OCI-LY7 (cell line): ENCODE results near the gene CUL2. TPM values are rescaled to one million over a fixed set of nuclear protein-coding genes. Genes with fewer than 3 reads are reported as not detected.

Experiments
- BruUV-seq: library from RNA; stranded (reverse); fragments of 400-500 nt; replicated peaks from 2 replicates; lab custom pipeline; 2021; lab: Mats Ljungman, UMichigan
- CTCF ChIA-PET: fragments of 300-600 bp; sonication (Branson Sonifier 250); formaldehyde crosslinking; loops from one replicate; lab custom pipeline; 2022; ENCODE audit warnings: antibody characterized with exemption; ENCODE audit not compliant: unreplicated experiment; lab: Charles Lee
- POLR2A ChIA-PET: fragments of 300-600 bp; sonication (Branson Sonifier 250); formaldehyde crosslinking; loops from one replicate; lab custom pipeline; 2022; ENCODE audit warnings: antibody characterized with exemption; lab: Charles Lee
- DNase-seq: peaks from one replicate; pipeline ENCODE4 v3.0.0-alpha.2; 2015; ENCODE audit warnings: low spot score
- H2AFZ ChIP-seq: fragments of 200-600 bp; sonication (generic), shearing (Covaris generic); 2 replicates; pipeline ENCODE4 v1.6.1; 2014; ENCODE audit warnings: mild to moderate bottlenecking, antibody characterized with exemption, low read length, moderate library complexity
- H3K27ac ChIP-seq: fragments of 200-600 bp; sonication (generic); 2 replicates; pipeline ENCODE4 v1.5.1; 2014; ENCODE audit warnings: mixed run types, low read depth, mild to moderate bottlenecking, moderate library complexity, low read length, inconsistent platforms; ENCODE audit not compliant: poor library complexity, severe bottlenecking
- H3K36me3 ChIP-seq: fragments of 200-600 bp; sonication (generic); 2 replicates; pipeline ENCODE4 v1.6.1; 2014; ENCODE audit warnings: mild to moderate bottlenecking, antibody characterized with exemption, low read length, moderate library complexity, mixed read lengths; ENCODE audit not compliant: insufficient read depth
- H3K4me1 ChIP-seq: fragments of 200-600 bp; sonication (generic); 2 replicates; pipeline ENCODE4 v1.5.1; 2014; ENCODE audit warnings: mild to moderate bottlenecking, low read length; ENCODE audit not compliant: insufficient read depth, poor library complexity, severe bottlenecking
- H3K4me2 ChIP-seq: fragments of 200-600 bp; sonication (generic); 2 replicates; pipeline ENCODE4 v1.6.1; 2014; ENCODE audit warnings: mild to moderate bottlenecking, low read length
- H3K4me3 ChIP-seq: fragments of 200-600 bp; sonication (generic); 2 replicates; pipeline ENCODE4 v1.5.1; 2014; ENCODE audit warnings: mild to moderate bottlenecking, low read depth, low read length; ENCODE audit not compliant: poor library complexity, severe bottlenecking
- H3K79me2 ChIP-seq: fragments of 200-600 bp; sonication (generic); 2 replicates; pipeline ENCODE4 v1.6.1; 2016; ENCODE audit warnings: low read depth, mild to moderate bottlenecking, low read length, moderate library complexity, mixed read lengths; ENCODE audit not compliant: insufficient read depth
- H3K9me2 ChIP-seq: fragments of 200-600 bp; sonication (generic); 2 replicates; pipeline ENCODE4 v1.6.1; 2016; ENCODE audit warnings: mild to moderate bottlenecking, low read length, mixed read lengths; ENCODE audit not compliant: insufficient read depth
- H3K9me3 ChIP-seq: fragments of 200-600 bp; sonication (generic); 2 replicates; pipeline ENCODE4 v1.6.1; 2014; ENCODE audit warnings: mild to moderate bottlenecking, mixed run types, low read length, mixed read lengths
- H4K20me1 ChIP-seq: fragments of 200-600 bp; sonication (generic); 2 replicates; pipeline ENCODE4 v1.6.1; 2014; ENCODE audit warnings: mild to moderate bottlenecking, antibody characterized with exemption, low read length, moderate library complexity, mixed read lengths; ENCODE audit not compliant: insufficient read depth
- EZH2phosphoT487 ChIP-seq: fragments of 200-600 bp; sonication (generic); IDR thresholded peaks from 2 replicates; pipeline ENCODE4 v1.6.1; 2018; ENCODE audit warnings: low read depth, borderline replicate concordance, mild to moderate bottlenecking, mixed run types, antibody characterized with exemption, low read length, moderate library complexity, mixed read lengths
- intact Hi-C: fragments of 100-400 bp; cut with micrococcal nuclease; formaldehyde crosslinking; loops from one replicate; pipeline ENCODE4 v1.10.0; 2022; ENCODE audit not compliant: unreplicated experiment
- total RNA-seq, 2 experiments: library from RNA; depleted of rRNA in 1 of 2; stranded (reverse); fragments of >200 nt in 1 of 2; shearing (Covaris generic) in 1 of 2; gene quantifications; 2 replicates each; pipeline ENCODE4 v1.2.3, GENCODE V29; 2014 to 2022
- TF ChIP-seq, protein P1 (sequence below): fragments of 200-600 bp; sonication (generic); conservative IDR thresholded peaks from 2 replicates; pipeline ENCODE4 v1.5.1; 2014; ENCODE audit warnings: mild to moderate bottlenecking, antibody characterized with exemption, low read length, moderate library complexity, mixed read lengths

Gene CUL2
- total RNA-seq, 2 experiments from 2014 or later = 25.5 to 40.4 TPM

DNA sequence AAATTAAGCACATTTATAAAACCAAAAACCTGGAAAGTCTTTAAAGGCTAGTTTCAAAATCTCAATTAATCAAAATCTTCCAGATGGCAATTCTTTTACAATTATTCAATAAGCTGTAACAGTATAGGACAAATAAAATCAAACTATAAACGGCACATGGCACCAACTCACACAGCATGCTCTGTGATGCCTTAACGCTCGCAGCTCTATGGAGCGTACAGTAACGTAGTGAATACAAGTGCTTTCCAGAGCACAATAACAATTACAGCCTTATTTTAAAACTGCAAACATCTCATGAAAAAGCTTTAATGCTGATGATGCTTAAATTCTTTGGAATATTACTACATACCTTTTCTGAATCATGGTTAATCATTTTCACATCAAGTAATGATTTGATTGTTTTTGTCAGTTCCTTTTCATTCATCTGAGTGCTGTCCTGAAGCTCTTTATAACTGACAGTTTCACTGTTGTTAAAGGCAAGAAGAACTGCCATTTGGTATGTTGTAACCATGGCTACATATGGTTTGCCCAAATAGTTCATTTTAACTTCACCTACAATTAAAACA, 74.2 kb downstream of the CUL2 start:
- Histone ChIP-seq H3K4me2 (no peak overlapping the region), H2AFZ (no peak overlapping the region), H4K20me1 (no peaks in the 10 kb centered on the region), H3K36me3 (peaks cover 33% of the 10 kb centered on the region), H3K79me2 (no peaks in the 10 kb centered on the region), H3K27ac (no peak overlapping the region), H3K4me1 (no peaks in the 10 kb centered on the region), H3K9me2 (no peaks in the 10 kb centered on the region), H3K4me3 (no peak overlapping the region), H3K9me3 (no peaks in the 10 kb centered on the region)
- POLR2A ChIA-PET = no interaction called here
- no peak for DNase-seq
- BruUV-seq = no TSS peak
- no peak for TF ChIP-seq EZH2phosphoT487
- TF ChIP-seq, protein P1, sequence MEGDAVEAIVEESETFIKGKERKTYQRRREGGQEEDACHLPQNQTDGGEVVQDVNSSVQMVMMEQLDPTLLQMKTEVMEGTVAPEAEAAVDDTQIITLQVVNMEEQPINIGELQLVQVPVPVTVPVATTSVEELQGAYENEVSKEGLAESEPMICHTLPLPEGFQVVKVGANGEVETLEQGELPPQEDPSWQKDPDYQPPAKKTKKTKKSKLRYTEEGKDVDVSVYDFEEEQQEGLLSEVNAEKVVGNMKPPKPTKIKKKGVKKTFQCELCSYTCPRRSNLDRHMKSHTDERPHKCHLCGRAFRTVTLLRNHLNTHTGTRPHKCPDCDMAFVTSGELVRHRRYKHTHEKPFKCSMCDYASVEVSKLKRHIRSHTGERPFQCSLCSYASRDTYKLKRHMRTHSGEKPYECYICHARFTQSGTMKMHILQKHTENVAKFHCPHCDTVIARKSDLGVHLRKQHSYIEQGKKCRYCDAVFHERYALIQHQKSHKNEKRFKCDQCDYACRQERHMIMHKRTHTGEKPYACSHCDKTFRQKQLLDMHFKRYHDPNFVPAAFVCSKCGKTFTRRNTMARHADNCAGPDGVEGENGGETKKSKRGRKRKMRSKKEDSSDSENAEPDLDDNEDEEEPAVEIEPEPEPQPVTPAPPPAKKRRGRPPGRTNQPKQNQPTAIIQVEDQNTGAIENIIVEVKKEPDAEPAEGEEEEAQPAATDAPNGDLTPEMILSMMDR = no peak
- CTCF ChIA-PET = no interaction called here
- intact Hi-C loops = no loop called here

DNA sequence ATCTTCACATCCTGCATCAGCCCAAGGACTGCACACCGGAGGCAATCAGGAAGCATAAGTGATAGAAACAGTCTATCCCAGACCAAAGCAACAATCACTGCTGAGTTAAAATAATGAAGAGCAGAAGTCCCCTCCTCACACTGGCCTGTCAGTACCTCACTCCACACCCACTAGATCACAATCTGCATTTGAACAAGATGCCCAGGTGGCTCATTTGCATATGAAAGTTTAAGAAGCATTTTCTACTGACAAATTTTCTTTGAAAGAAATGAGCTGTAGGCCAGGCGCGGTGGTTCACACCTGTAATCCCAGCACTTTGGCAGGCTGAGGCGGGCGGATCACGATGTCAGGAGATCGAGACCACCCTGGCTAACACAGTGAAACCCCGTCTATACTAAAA, 77.4 kb downstream of the CUL2 start:
- Histone ChIP-seq H3K36me3 (peaks cover 48% of the 10 kb centered on the region), H3K4me2 (no peak overlapping the region), H3K4me3 (no peak overlapping the region), H4K20me1 (no peaks in the 10 kb centered on the region), H3K79me2 (no peaks in the 10 kb centered on the region), H3K27ac (no peak overlapping the region), H3K4me1 (no peaks in the 10 kb centered on the region), H3K9me2 (no peaks in the 10 kb centered on the region), H2AFZ (no peak overlapping the region), H3K9me3 (no peaks in the 10 kb centered on the region)
- no TSS peak for BruUV-seq
- no peak for TF ChIP-seq EZH2phosphoT487
- TF ChIP-seq, protein P1 = no peak
- CTCF ChIA-PET = no interaction called here
- DNase-seq = no peak
- intact Hi-C loops = no loop called here
- POLR2A ChIA-PET = no interaction called here

DNA sequence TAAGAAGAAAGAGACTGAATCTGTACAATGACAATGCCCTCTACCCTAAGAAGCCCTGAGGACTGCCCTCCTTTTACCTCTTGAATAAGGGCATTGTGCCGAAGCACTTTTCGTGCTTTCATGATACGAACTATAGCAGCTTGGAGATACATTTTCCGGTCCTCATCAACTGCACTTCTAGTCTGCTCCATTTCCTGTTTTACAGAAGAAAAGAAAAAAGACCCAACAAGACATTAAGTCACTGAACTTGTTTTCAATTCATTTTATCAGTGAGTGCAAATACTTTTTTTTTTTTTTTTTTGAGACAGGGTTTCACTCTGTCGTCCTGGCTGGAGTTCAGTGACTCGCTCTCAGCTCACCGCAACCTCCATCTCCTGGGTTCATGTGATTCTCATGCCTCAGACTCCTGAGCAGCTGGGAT, 78.4 kb downstream of the CUL2 start:
- CTCF ChIA-PET = no interaction called here
- POLR2A ChIA-PET = no interaction called here
- Histone ChIP-seq H3K9me3 (no peaks in the 10 kb centered on the region), H3K36me3 (peaks cover 48% of the 10 kb centered on the region), H3K27ac (no peak overlapping the region), H3K4me3 (no peak overlapping the region), H2AFZ (no peak overlapping the region), H3K4me2 (no peak overlapping the region), H4K20me1 (no peaks in the 10 kb centered on the region), H3K4me1 (no peaks in the 10 kb centered on the region), H3K9me2 (no peaks in the 10 kb centered on the region), H3K79me2 (no peaks in the 10 kb centered on the region)
- intact Hi-C loops = no loop called here
- TF ChIP-seq, protein P1 = no peak
- no peak for TF ChIP-seq EZH2phosphoT487
- no peak for DNase-seq
- BruUV-seq = no TSS peak
